Stimulated activated CD8-positive, alpha-beta memory T cell treated with anti-CD3 and anti-CD28 coated beads, Interleukin-2, amount 100 ng/mL, for 1 hour (primary cell): Measurements from ENCODE around the gene SORBS1.
"Not testable (repeated sequence)": the region's sequence is repeated elsewhere in the genome, so short reads cannot be mapped to it uniquely, and the experiment has no call there.

Experiments
- DNase-seq, 2 donors: peaks; one replicate each; pipeline ENCODE4 v3.0.0-alpha.2; 2020; ENCODE audit warnings: low read depth in 2 of 2

The SORBS1 gene

DNA sequence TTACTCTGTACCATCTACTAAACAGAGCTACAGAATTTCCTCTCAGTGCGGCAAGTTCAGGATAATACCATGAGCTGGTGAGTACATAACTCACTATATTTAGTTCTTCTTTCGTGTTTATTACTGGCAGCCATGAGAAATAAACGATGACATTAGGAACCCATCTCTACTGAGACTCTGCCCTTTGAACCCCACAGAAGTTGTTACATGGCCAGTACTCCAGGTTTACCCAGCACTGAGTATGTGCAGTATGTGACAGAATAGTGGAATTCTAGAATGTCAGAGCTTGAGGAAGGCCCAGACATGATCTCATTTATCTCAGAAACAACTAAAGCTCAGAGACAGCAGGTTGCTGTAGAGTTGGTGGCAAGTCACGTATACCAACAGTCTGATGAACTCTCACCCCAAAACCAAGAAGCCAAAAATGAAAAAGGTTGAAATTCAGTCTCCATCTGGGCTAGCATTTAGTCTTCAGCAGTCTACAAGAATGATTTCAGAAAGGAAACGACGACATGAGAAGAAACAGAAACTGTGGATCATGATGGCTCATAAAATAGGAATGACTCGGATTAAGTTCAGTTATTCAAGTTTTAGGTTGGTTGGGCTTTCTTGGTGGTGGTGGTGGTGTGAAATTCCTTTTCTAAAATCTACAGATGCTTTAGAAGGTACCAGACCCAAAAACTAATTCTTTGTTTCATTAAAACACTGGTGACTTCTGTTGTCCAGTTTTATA is 78.5 kb downstream of the SORBS1 start:
- DNase-seq = no peak

GRCh38 chr10:95480901-95481491 is 80.2 kb downstream of the SORBS1 start:
- DNase-seq = no peak

DNA sequence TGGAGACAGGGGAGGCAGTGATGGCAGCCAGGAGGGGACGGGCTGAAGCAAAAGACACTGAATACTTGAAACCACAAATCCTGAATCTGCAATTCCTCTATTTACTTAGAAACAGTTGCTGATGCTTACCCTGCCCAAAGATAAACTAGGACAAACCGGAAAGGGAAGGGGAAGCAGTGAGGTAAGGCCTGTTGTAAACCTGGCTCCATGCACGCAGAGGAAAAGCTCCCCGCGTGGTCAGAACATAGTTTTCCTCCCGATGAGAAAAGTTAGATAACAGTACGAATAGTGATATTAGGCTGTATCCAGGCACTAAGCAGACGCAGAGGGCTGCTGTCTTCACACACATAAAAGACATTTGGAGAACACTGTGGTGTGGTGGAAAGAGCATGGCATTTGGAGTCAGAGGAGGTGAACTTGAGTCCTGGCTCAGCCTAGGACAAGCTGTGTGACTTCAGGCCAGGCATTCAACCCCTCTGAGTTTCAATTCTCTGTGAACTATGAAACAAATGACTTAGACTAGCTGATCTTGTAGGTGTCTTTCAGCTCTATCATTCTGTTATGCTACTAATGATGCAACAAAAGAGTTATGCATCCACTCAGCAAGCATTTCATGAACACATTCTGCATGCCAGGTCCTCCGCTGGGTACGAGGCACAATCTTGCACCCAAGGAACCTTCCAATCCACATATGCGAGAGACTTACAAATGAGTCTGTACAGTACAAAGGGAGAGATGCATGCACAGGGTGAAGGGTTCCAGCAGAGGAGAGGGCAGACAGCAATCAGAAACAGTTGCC is 80.9 kb downstream of the SORBS1 start:
- DNase-seq = no peak

- DNase-seq = no peak
Measured at GRCh38 chr10:95478935-95479334, 82.2 kb downstream of the SORBS1 start.

GRCh38 chr10:95478185-95478584 is 83.0 kb downstream of the SORBS1 start:
- DNase-seq = no peak

- no peak for DNase-seq
Measured at GRCh38 chr10:95477175-95477520, 84.0 kb downstream of the SORBS1 start.

- no peak for DNase-seq
Measured at GRCh38 chr10:95476469-95477174, 84.5 kb downstream of the SORBS1 start.

DNA sequence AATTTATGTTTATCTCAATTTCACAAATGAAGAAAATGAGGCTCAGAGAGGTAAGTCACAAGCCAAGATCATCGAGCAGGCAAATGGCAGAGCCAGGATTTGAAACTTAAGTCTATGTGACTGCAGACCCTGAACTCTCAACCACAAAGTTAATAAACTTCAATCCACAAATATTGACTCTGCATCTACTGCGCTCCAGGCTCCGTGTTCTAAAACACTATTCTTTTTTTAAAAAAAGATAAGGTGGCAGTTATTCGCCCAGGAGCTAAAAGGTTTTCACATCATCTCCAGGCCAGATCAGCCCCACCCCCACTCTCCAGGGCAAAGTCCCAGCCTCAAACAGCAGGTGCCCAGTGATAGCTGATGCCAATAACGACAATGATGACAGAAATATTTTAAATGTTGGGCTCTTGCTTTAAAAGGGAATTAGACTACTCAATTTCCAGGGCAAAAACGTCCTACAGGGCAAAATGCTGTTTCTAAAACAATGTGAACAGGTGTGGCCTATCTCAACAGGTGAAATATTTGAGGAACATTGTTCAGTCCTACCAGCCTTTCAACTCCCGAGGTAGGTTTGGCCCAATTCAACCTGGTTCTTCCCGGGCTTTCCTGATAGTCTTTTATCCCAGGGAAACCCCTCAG is 85.2 kb downstream of the SORBS1 start:
- DNase-seq = no peak

GRCh38 chr10:95475003-95475383 is 86.2 kb downstream of the SORBS1 start:
- no peak for DNase-seq

- no peak for DNase-seq
Measured at GRCh38 chr10:95474228-95475002, 86.8 kb downstream of the SORBS1 start.

DNA sequence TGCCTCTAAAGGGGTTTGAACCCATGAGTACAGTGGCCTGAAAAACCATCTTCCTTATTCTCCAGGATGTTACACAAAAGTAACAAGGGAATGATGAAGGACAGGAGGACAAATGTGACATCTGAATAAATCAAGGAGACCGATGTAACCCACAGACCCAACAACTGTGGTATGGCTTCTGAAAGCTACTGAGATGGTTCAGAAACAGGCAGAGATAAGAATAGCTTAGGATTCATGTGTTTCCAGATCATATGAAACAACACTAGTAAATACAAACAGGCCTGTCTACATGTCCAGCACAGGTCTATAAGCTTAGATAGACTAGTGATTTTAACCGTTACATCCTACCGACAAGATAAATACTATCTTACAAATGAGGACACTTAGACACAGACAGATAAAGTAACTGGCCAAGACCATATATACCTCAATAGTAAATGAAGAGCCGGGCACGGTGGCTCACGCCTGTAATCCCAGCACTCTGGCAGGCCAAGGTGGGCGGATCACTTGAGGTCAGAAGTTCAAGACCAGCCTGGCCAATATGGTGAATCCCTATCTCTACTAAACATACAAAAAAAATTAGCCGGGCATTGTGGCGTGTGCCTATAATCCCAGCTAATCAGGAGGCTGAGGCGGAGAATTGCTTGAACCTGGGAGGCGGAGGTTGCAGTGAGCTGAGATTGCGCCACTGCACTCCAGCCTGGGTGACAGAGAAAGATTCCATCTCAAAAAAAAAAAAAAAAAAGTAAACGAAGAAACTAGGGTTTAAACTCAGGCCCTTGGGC is 88.7 kb downstream of the SORBS1 start:
- DNase-seq = no peak

GRCh38 chr10:95469676-95470075 is 91.5 kb downstream of the SORBS1 start:
- DNase-seq = no peak

- DNase-seq = no peak
Measured at GRCh38 chr10:95469251-95469650, 91.9 kb downstream of the SORBS1 start.

DNA sequence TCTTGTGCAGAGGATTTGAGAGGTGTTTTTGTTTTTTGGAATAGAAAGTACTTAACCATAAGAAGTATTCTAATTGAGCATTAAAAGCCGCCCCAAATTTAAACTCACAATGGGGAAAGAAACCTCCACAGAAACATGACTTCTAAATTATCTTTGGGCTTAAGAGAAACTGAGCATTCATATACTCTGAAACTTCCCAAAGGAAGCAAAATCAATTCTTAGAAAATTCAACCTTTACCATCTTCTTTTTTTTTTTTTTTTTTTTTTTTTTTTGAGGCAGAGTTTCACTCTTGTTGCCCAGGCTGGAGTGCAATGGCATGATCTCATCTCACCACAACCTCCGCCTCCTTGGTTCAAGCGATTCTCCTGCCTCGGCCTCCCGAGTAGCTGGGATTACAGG is 93.5 kb downstream of the SORBS1 start:
- not testable (repeated sequence) for DNase-seq

DNA sequence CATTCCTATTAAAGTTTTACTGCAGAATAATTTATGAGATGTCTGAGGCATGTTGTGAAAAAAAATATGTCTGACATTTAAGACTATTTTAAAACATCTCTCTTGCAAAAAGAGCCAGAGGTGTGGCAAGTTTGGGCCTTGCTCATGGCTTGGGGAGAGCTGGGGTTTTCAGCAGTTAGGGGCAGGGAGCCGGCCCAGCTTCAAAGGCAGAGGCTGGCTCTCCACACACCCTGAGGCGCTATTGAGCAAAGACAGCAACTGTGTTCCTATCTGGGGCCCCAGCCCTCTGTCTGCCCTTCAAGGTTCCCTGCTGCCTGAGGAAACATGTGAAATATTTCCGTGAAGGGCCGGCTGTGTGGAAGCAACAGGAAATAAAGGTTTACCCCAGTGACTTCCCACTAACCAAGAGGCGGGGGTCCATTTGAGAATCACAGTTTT is 94.0 kb downstream of the SORBS1 start:
- DNase-seq = no peak

- no peak for DNase-seq
Measured at GRCh38 chr10:95466436-95466835, 94.7 kb downstream of the SORBS1 start.

DNA sequence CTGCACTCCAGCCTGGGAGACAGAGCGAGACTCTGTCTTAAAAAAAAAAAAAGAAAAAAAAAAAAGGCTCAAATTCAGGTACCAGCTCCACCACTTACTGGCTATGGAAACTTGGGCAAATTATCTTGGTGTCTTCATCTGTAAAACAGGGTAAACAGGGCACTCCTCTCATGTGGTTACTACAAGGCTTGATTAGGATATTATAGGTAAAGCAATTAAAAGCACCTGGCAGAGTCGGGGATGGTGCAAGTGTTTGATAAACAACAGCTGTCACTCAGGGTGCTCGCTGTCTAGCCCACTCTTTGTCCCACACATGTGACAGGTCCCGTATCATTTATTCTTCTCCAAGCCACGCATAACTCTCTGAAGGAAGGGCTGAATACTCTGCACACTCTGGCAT is 96.9 kb downstream of the SORBS1 start:
- DNase-seq = no peak

- no peak for DNase-seq
Measured at GRCh38 chr10:95462740-95463667, 98.2 kb downstream of the SORBS1 start.

DNA sequence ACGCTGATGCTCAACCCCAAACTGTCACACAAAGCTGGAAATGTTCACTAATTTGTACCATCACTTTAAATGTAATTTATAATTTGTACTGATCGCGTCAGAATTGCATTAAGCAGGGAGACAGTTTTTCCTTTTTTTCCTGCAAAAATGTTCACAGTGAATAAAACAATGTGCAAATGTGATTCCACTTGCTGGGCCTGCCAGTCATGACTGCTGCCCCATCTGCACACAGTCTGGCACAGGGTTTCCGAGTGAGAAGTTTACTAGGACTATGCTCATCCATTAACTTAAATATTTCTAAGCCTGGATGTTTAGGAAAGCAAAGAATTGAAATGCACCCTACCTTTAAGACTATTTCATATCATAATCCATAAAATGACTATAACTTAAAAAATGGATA is 99.6 kb downstream of the SORBS1 start:
- no peak for DNase-seq
